SHP77 (cell line): ENCODE data around the gene ZBTB45.
"Not testable (repeated sequence)": the region's sequence is repeated elsewhere in the genome, so short reads cannot be mapped to it uniquely, and the experiment has no call there.

ENCODE experiments used
- DNase-seq, 2 experiments: peaks; one replicate each; lab custom pipeline; 2025; lab: John Stamatoyannopoulos, UW

Gene ZBTB45

GRCh38 chr19:58510084-58510862 is 9.3 kb downstream of the ZBTB45 start:
- DNase-seq, result no peak

- no peak for DNase-seq
Observed at GRCh38 chr19:58509731-58510083, 9.9 kb downstream of the ZBTB45 start.

DNA sequence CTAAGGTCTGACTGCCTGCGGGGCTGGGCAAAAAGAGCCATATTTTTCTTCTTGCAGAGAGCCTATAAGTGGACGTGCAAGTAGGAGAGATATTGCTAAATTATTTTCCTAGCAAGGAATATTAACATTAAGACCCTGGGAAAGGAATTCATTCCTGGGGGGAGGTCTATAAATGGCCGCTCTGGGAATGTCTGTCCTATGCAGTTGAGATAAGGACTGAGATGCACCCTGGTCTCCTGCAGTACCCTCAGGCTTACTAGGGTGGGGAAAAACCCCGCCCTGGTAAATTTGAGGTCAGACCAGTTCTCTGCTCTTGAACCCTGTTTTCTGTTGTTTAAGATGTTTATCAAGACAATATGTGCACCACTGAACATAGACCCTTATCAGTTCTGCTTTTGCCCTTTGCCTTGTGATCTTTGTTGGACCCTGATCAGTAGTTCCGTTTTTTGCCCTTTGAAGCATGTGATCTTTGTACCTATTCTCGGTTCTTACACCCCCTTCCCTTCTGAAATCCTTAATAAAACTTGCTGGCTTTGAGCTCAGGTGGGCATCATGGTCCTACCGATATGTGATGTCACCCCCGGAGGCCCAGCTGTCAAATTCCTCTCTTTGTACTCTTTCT is 11.9 kb downstream of the ZBTB45 start:
- DNase-seq, result not testable (repeated sequence)

DNA sequence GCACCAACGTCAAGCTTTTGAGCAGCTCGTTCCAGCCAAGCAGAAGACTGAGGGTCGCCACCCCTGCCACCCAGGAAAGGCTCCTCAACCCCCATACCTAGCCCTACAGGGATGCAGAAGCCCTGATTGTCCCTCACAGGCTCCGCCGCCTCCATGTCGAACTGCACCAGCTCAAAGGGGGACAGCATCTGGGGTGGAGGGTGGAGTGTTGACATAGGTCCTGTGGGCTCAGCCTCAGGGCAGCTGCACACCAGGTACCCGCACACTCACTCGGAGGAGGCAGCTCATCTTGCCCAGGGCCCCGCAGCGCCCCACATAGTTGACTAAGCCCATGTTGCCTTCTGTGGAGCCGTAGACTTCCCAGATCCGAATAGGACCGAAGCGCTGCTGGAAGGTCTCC is 19.4 kb downstream of the ZBTB45 start:
- no peak for DNase-seq

DNA sequence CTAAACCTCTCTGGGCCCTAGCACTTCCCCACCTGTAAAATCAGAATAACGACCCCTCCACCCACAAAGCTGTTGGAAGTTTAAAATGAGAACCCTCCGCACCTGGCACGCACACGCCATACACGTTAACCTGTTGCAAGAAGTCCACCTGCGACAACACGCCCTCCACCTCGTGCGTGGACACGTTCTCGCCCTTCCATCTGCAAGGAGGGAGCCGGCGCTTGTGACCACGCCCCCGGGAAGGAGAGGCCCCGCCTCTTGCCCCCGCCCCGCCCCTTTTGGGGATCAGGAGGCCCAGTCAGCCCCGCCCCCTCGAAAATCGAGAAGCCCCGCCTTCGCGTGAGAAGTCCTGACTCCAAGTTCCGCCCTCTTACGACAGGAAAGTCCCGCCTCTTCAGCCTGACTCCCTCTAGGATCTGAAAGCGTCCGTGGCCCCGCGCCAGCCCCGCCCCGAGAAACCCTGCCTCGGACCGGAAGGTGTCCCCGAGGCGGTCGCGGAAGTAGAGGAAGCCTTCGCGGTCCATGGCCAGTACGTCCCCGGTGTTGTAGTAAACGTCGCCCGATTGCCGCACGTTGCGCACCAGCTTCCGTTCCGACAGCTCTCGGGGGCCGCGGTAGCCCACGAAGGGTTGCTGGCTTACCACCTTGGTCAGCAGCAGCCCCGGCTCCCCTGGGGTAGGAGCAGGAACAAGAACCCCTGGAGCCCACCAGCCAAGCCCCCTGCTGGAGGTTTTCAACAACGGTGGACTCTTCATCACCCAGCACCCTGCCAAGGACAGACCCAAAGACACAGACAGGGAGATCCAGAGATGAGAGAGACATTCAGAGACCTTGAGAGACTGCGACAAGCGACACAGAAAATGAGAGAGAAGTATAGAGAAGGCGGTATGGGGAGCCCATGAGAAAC is 20.3 kb downstream of the ZBTB45 start:
- peak; percentile 99 for DNase-seq

GRCh38 chr19:58498316-58499020 is 21.1 kb downstream of the ZBTB45 start:
- no peak for DNase-seq

DNA sequence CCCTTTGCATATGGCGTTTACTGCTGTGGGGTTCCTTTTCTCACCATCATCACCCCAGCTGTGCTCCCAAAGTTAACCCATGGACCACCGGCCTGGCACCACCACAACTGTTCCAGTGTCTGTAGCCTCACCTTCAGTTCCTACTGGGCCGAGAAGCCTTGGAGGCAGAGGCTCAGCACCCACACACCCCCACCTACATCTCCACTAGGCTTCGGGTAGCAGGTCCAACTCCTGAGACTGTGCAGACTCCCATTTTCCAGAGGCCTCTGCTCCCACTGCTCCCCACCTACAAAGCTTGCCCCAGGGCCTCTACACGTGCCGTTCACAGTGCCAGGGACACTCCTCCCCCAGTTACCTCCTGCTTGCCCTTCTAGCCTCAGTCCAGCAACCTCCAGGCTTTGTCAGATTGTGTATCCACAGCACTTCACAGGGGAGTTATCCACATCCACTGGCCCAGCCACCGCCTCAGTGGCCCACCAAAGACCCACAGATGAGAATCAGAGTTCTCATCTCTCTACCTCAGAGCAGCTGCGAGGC is 21.9 kb downstream of the ZBTB45 start:
- DNase-seq, result no peak

DNA sequence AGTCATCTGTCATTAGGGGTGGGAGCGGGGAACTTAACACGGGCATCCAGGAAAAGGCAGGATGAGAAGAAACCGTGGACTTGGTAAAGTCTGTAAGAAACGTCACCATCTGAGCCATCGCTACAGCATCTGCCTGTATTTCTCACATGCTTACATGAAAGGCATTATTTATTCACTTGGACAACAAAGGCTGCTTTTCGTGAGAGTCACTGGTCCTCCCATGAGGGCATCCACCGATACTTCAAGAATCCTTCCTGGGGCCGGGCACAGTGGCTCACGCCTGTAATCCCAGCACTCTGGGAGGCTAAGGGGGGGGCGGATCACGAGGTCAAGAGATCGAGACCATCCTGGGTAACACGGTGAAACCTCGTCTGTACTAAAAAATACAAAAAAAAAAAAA is 27.3 kb downstream of the ZBTB45 start:
- DNase-seq, result no peak

DNA sequence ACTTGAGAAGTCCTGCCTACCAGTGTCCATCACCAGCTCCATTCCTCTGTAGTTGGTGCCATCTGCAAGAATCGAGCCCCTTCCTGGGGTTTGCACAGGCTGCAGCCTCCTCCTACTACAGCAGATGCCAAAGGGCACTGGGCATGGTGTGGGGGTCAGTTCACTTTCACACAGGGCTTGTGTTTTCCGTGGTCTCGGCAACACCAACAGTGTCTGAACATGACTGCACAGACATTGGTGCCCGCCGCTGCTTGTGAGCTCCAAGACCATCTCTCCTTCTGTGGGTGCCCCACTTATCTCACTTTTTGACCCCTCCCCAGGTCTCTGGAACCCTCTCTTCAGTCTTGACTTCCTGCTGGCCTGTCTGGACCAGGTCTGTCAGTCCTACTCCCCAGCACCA is 28.2 kb downstream of the ZBTB45 start:
- no peak for DNase-seq

DNA sequence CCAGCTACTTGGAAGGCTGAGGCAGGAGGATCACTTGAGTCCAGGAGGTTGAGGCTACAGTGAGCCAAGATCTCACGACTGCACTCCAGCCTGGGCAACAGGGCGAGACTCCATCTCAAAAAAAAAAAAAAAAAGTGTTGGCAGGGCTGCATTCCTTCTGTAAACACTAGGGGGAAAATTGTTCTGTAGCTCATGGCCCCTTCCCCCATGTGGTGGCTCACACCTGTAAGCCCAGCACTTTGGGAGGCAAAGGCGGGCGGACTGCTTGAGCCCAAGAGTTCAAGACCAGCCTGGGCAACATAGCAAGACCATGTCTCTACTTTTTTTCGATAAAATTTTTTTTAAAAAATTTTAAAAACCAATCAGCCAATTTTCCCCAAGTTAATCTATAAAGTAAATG is 35.3 kb downstream of the ZBTB45 start:
- not testable (repeated sequence) for DNase-seq

DNA sequence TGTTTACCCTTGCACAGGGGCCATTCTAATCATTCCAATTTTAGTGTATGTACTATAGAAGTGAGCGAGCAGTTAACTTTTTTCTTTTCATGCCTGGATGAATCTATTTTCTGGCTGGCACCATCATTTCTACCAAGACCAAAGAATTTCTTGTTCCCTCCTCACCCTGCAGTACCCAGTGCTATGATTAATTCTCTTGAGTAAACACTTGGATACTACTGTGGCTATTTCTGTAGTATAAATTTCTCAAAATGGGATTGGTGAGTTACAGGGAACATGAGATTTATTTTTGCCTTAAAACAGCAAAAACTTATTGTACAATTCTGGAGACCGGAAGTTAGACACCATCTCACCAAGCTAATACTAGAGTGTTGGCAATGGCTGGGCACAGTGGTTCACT is 35.8 kb downstream of the ZBTB45 start:
- no peak for DNase-seq

GRCh38 chr19:58482372-58482771 is 37.2 kb downstream of the ZBTB45 start:
- DNase-seq, result no peak

GRCh38 chr19:58480831-58481230 is 38.8 kb downstream of the ZBTB45 start:
- DNase-seq, result no peak

DNA sequence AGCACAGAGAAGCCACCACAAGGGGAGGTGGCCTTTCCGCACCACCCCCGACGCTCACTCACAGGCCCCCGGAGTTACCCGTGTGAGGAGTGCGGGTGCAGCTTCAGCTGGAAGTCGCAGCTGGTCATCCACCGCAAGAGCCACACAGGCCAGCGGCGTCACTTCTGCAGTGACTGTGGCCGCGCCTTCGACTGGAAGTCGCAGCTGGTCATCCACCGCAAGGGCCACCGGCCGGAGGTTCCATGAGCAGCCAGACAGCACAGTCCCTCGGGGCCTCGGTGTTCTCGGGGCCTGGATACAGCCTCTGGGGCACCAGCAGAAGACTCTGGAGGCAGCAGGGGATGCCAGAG is 39.2 kb downstream of the ZBTB45 start:
- no peak for DNase-seq

- DNase-seq, result no peak
Observed at GRCh38 chr19:58479736-58480480, 39.7 kb downstream of the ZBTB45 start.

DNA sequence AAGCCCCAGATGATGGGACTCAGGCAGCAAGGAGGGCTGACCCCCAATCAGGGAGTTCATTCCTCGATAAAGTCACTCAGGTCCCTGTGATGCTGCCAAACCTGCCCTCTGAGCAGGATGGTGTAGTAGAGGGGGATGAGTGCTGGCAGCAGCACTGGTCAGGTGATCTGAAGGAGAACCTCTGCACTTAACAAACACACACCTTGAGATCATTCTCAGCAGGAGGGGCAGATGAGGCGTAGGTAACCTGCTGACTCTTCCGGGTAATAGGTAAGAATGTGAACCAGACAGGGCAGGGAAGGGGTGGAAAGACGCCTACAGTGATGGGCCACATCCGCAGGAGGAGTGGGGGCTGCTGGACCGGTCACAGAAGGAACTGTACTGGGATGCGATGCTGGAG is 40.3 kb downstream of the ZBTB45 start:
- DNase-seq, result no peak

- no peak for DNase-seq
Observed at GRCh38 chr19:58477871-58478270, 41.7 kb downstream of the ZBTB45 start.

GRCh38 chr19:58477130-58477529 is 42.5 kb downstream of the ZBTB45 start:
- no peak for DNase-seq

- DNase-seq, result no peak
Observed at GRCh38 chr19:58476498-58477015, 43.1 kb downstream of the ZBTB45 start.

DNA sequence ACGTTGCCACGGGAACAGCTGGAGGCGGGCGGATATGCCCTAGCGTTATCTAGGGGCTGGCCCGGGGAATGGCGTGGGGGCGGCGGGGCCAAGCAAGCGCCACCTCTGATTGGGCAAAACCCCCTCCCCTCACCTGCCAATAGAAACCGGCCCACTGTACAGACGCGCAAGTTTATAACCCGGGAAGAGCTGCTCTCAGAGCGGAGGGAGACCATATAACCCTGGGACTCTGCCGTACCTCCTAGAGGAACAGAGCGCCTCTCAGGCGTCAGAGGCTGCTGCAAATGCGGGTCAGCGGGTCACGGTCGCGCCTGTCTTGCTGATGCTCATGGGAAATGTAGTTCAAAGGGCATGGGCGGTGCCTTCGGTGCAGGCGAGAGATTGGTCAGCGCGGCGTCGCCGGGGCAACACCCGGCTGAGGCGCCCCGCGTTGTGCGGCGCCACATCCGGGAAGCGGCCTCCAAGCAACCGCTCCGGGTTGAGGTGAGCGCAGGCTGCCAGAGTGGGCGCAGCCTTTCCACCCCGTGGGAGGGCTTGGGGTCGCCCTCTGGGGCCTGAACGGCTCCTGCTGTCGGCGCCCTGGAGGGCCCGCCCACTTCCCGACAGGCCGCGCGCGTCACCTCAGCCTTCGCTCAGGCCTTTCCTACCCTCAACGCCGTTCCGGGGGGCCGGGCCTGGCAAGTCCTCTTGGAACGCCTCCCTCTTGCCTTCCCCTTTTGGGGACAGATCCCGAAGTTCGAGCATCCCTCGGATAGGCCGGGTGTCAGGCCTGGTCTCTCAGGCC is 43.7 kb downstream of the ZBTB45 start, which contains the start of gene ZNF446:
Gene ZNF446, plus strand, starts transcription at position 639 of the 784 bp plus-strand sequence. CDS start 867 bp downstream, outside the sequence.
- peak; percentile 95 to 96 for DNase-seq
